HG03280 (cell line): ENCODE measurements around the gene MYO5A.

Source experiments
- ATAC-seq: cut with Tn5 transposase; IDR thresholded peaks from one replicate; pipeline ENCODE4 v1.9.1; 2021; ENCODE audit warnings: mild to moderate bottlenecking, moderate library complexity; ENCODE audit not compliant: unreplicated experiment

The MYO5A gene

GRCh38 chr15:52338058-52338457, 190.6 kb downstream of the MYO5A start:
- no peak for ATAC-seq

GRCh38 chr15:52337198-52337853, 191.4 kb downstream of the MYO5A start:
- ATAC-seq: no peak

GRCh38 chr15:52336529-52336928, 192.2 kb downstream of the MYO5A start:
- ATAC-seq: no peak

- no peak for ATAC-seq
These were observed 194.1 kb downstream of the MYO5A start for GRCh38 chr15:52334491-52335160.

- peak; percentile 78 for ATAC-seq
These were observed 197.0 kb downstream of the MYO5A start for GRCh38 chr15:52331490-52332240.

GRCh38 chr15:52329987-52330386, 198.7 kb downstream of the MYO5A start:
- no peak for ATAC-seq

- ATAC-seq: no peak
These were observed 199.5 kb downstream of the MYO5A start for GRCh38 chr15:52329150-52329549.

GRCh38 chr15:52328680-52329079, 200.0 kb downstream of the MYO5A start:
- ATAC-seq: no peak

- no peak for ATAC-seq
These were observed 201.9 kb downstream of the MYO5A start for GRCh38 chr15:52326756-52327155.

GRCh38 chr15:52324109-52324508, 204.6 kb downstream of the MYO5A start:
- no peak for ATAC-seq

GRCh38 chr15:52318729-52319500, 209.8 kb downstream of the MYO5A start:
- ATAC-seq: no peak

- no peak for ATAC-seq
These were observed 211.0 kb downstream of the MYO5A start for GRCh38 chr15:52317688-52318087.

- no peak for ATAC-seq
These were observed 211.7 kb downstream of the MYO5A start for GRCh38 chr15:52317022-52317421.

- ATAC-seq: no peak
These were observed 219.5 kb downstream of the MYO5A start for GRCh38 chr15:52309154-52309548.

- no peak for ATAC-seq
These were observed 220.1 kb downstream of the MYO5A start for GRCh38 chr15:52308446-52309153.

- ATAC-seq: no peak
These were observed 220.8 kb downstream of the MYO5A start for GRCh38 chr15:52307847-52308246.

GRCh38 chr15:52306270-52306669, 222.4 kb downstream of the MYO5A start:
- no peak for ATAC-seq

GRCh38 chr15:52303093-52303772, 225.4 kb downstream of the MYO5A start:
- ATAC-seq: no peak

- ATAC-seq: no peak
These were observed 227.3 kb downstream of the MYO5A start for GRCh38 chr15:52301265-52301847.
